Neutrophil (primary cell): ENCODE data around the gene UNC5CL.

Experiments
- H3K27ac ChIP-seq: fragments of 200-600 bp; sonication (generic); 2 replicates; pipeline ENCODE4 v1.5.1; 2016; ENCODE audit warnings: mild to moderate bottlenecking, moderate library complexity
- H3K27me3 ChIP-seq: fragments of 200-600 bp; sonication (generic); 2 replicates; pipeline ENCODE4 v1.6.0; 2016; ENCODE audit warnings: mild to moderate bottlenecking
- H3K36me3 ChIP-seq: fragments of 200-600 bp; sonication (generic); 2 replicates; pipeline ENCODE4 v1.5.1; 2017
- H3K4me1 ChIP-seq, 2 experiments: fragments of 200-600 bp in 1 of 2; sonication (generic) in 1 of 2; 1 replicate in 1 of 2; 2 replicates in 1 of 2; pipeline versions ENCODE4 v1.5.1 to v1.6.1; 2013 to 2016; ENCODE audit warnings: low read depth in 1 of 2, low read length in 1 of 2, mild to moderate bottlenecking in 1 of 2, moderate library complexity in 1 of 2; ENCODE audit not compliant: control insufficient read depth in 1 of 2, insufficient read depth in 1 of 2
- H3K4me3 ChIP-seq, 2 experiments: fragments of 200-600 bp in 1 of 2; sonication (generic) in 1 of 2; 1 replicate in 1 of 2; 2 replicates in 1 of 2; pipeline ENCODE4 v1.5.1; 2013 to 2016; ENCODE audit warnings: low read depth in 1 of 2, low read length in 1 of 2, mild to moderate bottlenecking in 1 of 2, moderate library complexity in 1 of 2
- H3K9me3 ChIP-seq: fragments of 200-600 bp; sonication (generic); 2 replicates; pipeline ENCODE4 v1.5.1; 2016
- CTCF ChIP-seq: fragments of 200-600 bp; sonication (generic); IDR thresholded peaks from 2 replicates; pipeline ENCODE4 v1.5.1; 2016; ENCODE audit warnings: antibody characterized with exemption

UNC5CL gene

GRCh38 chr6:40992746-40993145 is 46.3 kb downstream of the UNC5CL start:
- H3K27me3 ChIP-seq: peaks cover 58% of the 10 kb centered on the region
- H3K27ac ChIP-seq: no peak overlapping the region
- H3K36me3 ChIP-seq: no peaks in the 10 kb centered on the region
- H3K4me3 ChIP-seq: no peak overlapping the region
- TF ChIP-seq CTCF: no peak
- no peaks in the 10 kb centered on the region for H3K9me3 ChIP-seq
- no peaks in the 10 kb centered on the region for H3K4me1 ChIP-seq

- Histone ChIP-seq H3K4me1 (no peaks in the 10 kb centered on the region), H3K36me3 (no peaks in the 10 kb centered on the region), H3K4me3 (no peak overlapping the region), H3K27me3 (peaks cover 74% of the 10 kb centered on the region), H3K9me3 (no peaks in the 10 kb centered on the region), H3K27ac (no peak overlapping the region)
- TF ChIP-seq CTCF: no peak
Observed at GRCh38 chr6:40990301-40990700, 48.7 kb downstream of the UNC5CL start.

- no peak for TF ChIP-seq CTCF
- Histone ChIP-seq H3K4me1 (no peaks in the 10 kb centered on the region), H3K4me3 (no peak overlapping the region), H3K9me3 (no peaks in the 10 kb centered on the region), H3K27me3 (peaks cover 82% of the 10 kb centered on the region), H3K27ac (no peak overlapping the region), H3K36me3 (no peaks in the 10 kb centered on the region)
Observed at GRCh38 chr6:40989204-40990169, 49.5 kb downstream of the UNC5CL start.

- peaks cover 90% of the 10 kb centered on the region for H3K27me3 ChIP-seq
- no peaks in the 10 kb centered on the region for H3K4me1 ChIP-seq
- H3K9me3 ChIP-seq: no peaks in the 10 kb centered on the region
- no peak for TF ChIP-seq CTCF
- H3K27ac ChIP-seq: no peak overlapping the region
- H3K36me3 ChIP-seq: no peaks in the 10 kb centered on the region
- H3K4me3 ChIP-seq: no peak overlapping the region
Observed at GRCh38 chr6:40988634-40989033, 50.4 kb downstream of the UNC5CL start.

- no peak for TF ChIP-seq CTCF
Observed at GRCh38 chr6:40986921-40987819, 51.9 kb downstream of the UNC5CL start.

More at GRCh38 chr6:40986921-40987819, 51.9 kb downstream of the UNC5CL start:
- Histone ChIP-seq H3K4me3 (no peak overlapping the region), H3K4me1 (no peaks in the 10 kb centered on the region), H3K27ac (no peak overlapping the region), H3K27me3 (peaks cover 91% of the 10 kb centered on the region), H3K9me3 (no peaks in the 10 kb centered on the region), H3K36me3 (no peaks in the 10 kb centered on the region)
